Measurements from ENCODE around the gene SCGN.

The SCGN gene

GRCh38 chr6:25715794-25716193 lies 63.8 kb downstream of the SCGN start:
- Histone ChIP-seq H3K9ac (ENCODE audit: low read length) (no peak overlapping the region), H3K4me1 (ENCODE audit: control insufficient read depth, insufficient read depth, low read length) (no peaks in the 10 kb centered on the region), H3K27ac (ENCODE audit: low read depth, low read length) (no peak overlapping the region), H3K27me3 (ENCODE audit: control insufficient read depth, insufficient read depth, low read length) (no peaks in the 10 kb centered on the region), H3K36me3 (ENCODE audit: control insufficient read depth, insufficient read depth, low read length) (no peaks in the 10 kb centered on the region), H3K4me3 (ENCODE audit: low read length) (no peak overlapping the region)

GRCh38 chr6:25717866-25718740 lies 66.1 kb downstream of the SCGN start:
- no peak overlapping the region for H3K27ac ChIP-seq (ENCODE audit: low read depth, low read length)
- H3K4me1 ChIP-seq (ENCODE audit: control insufficient read depth, insufficient read depth, low read length): no peaks in the 10 kb centered on the region
- no peak overlapping the region for H3K9ac ChIP-seq (ENCODE audit: low read length)
- H3K4me3 ChIP-seq (ENCODE audit: low read length): no peak overlapping the region
- no peaks in the 10 kb centered on the region for H3K36me3 ChIP-seq (ENCODE audit: control insufficient read depth, insufficient read depth, low read length)
- H3K27me3 ChIP-seq (ENCODE audit: control insufficient read depth, insufficient read depth, low read length): no peaks in the 10 kb centered on the region

DNA sequence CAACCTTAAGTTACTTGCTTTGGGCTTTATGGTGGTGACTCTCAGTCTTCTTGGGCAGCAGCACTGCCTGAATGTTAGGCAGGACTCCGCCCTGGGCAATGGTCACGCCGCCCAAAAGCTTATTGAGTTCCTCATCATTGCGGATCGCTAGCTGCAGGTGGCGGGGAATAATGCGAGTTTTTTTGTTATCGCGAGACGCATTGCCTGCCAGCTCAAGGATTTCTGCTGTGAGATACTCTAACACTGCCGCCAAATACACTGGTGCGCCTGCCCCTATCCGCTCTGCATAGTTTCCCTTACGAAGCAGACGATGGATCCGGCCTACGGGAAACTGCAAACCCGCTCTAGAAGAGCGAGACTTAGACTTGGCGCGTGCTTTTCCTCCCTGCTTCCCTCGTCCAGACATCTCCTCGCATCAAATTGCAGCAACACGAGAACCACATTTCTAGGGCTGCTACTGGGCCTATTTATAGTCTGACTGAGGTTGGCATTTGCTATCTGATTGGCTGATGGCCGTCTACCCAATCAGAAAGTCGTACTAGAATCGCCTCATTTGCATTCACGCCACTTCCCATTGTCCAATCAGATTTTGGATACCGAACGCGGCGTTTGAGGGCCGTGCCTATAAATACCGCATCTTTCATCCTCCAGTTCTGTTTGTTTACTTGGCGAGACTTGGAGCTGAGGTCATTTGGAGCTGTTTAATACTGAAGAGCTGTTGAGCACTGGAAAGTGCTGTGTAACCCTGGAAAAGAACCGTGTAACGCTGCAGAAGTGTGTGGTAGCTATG lies 74.3 kb downstream of the SCGN start:
- H3K4me1 ChIP-seq (ENCODE audit: control insufficient read depth, insufficient read depth, low read length): no peaks in the 10 kb centered on the region
- H3K36me3 ChIP-seq (ENCODE audit: control insufficient read depth, insufficient read depth, low read length): no peaks in the 10 kb centered on the region
- no peaks in the 10 kb centered on the region for H3K27me3 ChIP-seq (ENCODE audit: control insufficient read depth, insufficient read depth, low read length)
- no peak overlapping the region for H3K9ac ChIP-seq (ENCODE audit: low read length)
- no peak overlapping the region for H3K27ac ChIP-seq (ENCODE audit: low read depth, low read length)
- no peak overlapping the region for H3K4me3 ChIP-seq (ENCODE audit: low read length)

GRCh38 chr6:25727028-25727427 lies 75.0 kb downstream of the SCGN start:
- Histone ChIP-seq H3K27me3 (ENCODE audit: control insufficient read depth, insufficient read depth, low read length) (no peaks in the 10 kb centered on the region), H3K4me1 (ENCODE audit: control insufficient read depth, insufficient read depth, low read length) (no peaks in the 10 kb centered on the region), H3K36me3 (ENCODE audit: control insufficient read depth, insufficient read depth, low read length) (no peaks in the 10 kb centered on the region), H3K27ac (ENCODE audit: low read depth, low read length) (no peak overlapping the region), H3K9ac (ENCODE audit: low read length) (no peak overlapping the region), H3K4me3 (ENCODE audit: low read length) (no peak overlapping the region)

- Histone ChIP-seq H3K9ac (ENCODE audit: low read length) (no peak overlapping the region), H3K27ac (ENCODE audit: low read depth, low read length) (no peak overlapping the region), H3K4me1 (ENCODE audit: control insufficient read depth, insufficient read depth, low read length) (no peaks in the 10 kb centered on the region), H3K27me3 (ENCODE audit: control insufficient read depth, insufficient read depth, low read length) (no peaks in the 10 kb centered on the region), H3K36me3 (ENCODE audit: control insufficient read depth, insufficient read depth, low read length) (no peaks in the 10 kb centered on the region), H3K4me3 (ENCODE audit: low read length) (no peak overlapping the region)
These were observed 78.9 kb downstream of the SCGN start for GRCh38 chr6:25730907-25731306.

GRCh38 chr6:25731721-25732120 lies 79.7 kb downstream of the SCGN start:
- no peak overlapping the region for H3K9ac ChIP-seq (ENCODE audit: low read length)
- no peaks in the 10 kb centered on the region for H3K4me1 ChIP-seq (ENCODE audit: control insufficient read depth, insufficient read depth, low read length)
- H3K27ac ChIP-seq (ENCODE audit: low read depth, low read length): no peak overlapping the region
- no peaks in the 10 kb centered on the region for H3K27me3 ChIP-seq (ENCODE audit: control insufficient read depth, insufficient read depth, low read length)
- H3K4me3 ChIP-seq (ENCODE audit: low read length): no peak overlapping the region
- no peaks in the 10 kb centered on the region for H3K36me3 ChIP-seq (ENCODE audit: control insufficient read depth, insufficient read depth, low read length)

GRCh38 chr6:25732468-25733198 lies 80.6 kb downstream of the SCGN start:
- Histone ChIP-seq H3K4me3 (ENCODE audit: low read length) (no peak overlapping the region), H3K27me3 (ENCODE audit: control insufficient read depth, insufficient read depth, low read length) (no peaks in the 10 kb centered on the region), H3K9ac (ENCODE audit: low read length) (no peak overlapping the region), H3K4me1 (ENCODE audit: control insufficient read depth, insufficient read depth, low read length) (no peaks in the 10 kb centered on the region), H3K27ac (ENCODE audit: low read depth, low read length) (no peak overlapping the region), H3K36me3 (ENCODE audit: control insufficient read depth, insufficient read depth, low read length) (no peaks in the 10 kb centered on the region)

DNA sequence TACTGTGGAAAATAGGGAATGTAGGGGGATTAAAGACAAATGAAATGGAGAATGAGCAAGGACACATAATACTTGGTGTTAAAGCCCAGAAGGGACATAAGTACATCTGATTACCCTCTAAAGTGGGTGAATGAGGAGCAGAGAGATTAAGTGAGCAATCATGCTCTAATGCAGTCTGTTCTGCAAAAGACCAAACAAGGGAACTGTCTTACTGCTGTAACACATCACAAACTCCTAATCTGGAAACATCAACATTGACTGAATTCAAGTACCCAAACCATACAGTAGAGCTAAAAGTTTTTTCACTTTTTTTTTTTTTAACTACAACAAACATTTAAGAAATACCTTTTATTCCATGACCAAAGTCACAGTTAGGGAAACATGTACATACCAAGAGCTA lies 83.2 kb downstream of the SCGN start:
- H3K36me3 ChIP-seq (ENCODE audit: control insufficient read depth, insufficient read depth, low read length): no peaks in the 10 kb centered on the region

GRCh38 chr6:25743868-25744267 lies 91.9 kb downstream of the SCGN start:
- Histone ChIP-seq H3K4me3 (ENCODE audit: low read length) (no peak overlapping the region), H3K27ac (ENCODE audit: low read depth, low read length) (no peak overlapping the region), H3K27me3 (ENCODE audit: control insufficient read depth, insufficient read depth, low read length) (no peaks in the 10 kb centered on the region), H3K9ac (ENCODE audit: low read length) (no peak overlapping the region), H3K4me1 (ENCODE audit: control insufficient read depth, insufficient read depth, low read length) (no peaks in the 10 kb centered on the region), H3K36me3 (ENCODE audit: control insufficient read depth, insufficient read depth, low read length) (no peaks in the 10 kb centered on the region)

More for the DNA sequence above, 83.2 kb downstream of the SCGN start:
- Histone ChIP-seq H3K27ac (ENCODE audit: low read depth, low read length) (no peak overlapping the region), H3K27me3 (ENCODE audit: control insufficient read depth, insufficient read depth, low read length) (no peaks in the 10 kb centered on the region), H3K9ac (ENCODE audit: low read length) (no peak overlapping the region), H3K4me3 (ENCODE audit: low read length) (no peak overlapping the region), H3K4me1 (ENCODE audit: control insufficient read depth, insufficient read depth, low read length) (no peaks in the 10 kb centered on the region)

GRCh38 chr6:25745836-25746235 lies 93.8 kb downstream of the SCGN start:
- H3K27ac ChIP-seq (ENCODE audit: low read depth, low read length): no peak overlapping the region
- no peaks in the 10 kb centered on the region for H3K36me3 ChIP-seq (ENCODE audit: control insufficient read depth, insufficient read depth, low read length)
- H3K27me3 ChIP-seq (ENCODE audit: control insufficient read depth, insufficient read depth, low read length): no peaks in the 10 kb centered on the region
- H3K4me1 ChIP-seq (ENCODE audit: control insufficient read depth, insufficient read depth, low read length): no peaks in the 10 kb centered on the region
- H3K4me3 ChIP-seq (ENCODE audit: low read length): no peak overlapping the region
- no peak overlapping the region for H3K9ac ChIP-seq (ENCODE audit: low read length)

DNA sequence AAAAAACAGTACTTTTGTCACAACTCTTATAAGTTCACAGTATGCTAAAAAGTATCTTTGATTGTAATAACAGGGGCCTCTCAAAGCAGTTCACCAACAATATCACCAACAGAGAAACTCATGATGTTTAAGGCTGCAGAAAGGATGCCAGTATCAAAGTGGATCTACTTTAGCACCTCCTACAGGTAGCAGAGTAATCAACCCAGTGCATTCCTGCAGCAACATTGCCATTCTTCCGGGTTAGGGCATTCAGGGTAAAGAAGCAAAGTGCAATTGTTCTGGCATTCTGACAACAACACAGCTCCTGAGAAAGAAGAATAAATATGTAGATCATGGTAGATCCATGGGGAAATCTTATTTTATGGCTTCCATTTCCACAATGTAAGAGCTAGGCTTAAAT lies 95.0 kb downstream of the SCGN start:
- no peaks in the 10 kb centered on the region for H3K4me1 ChIP-seq (ENCODE audit: control insufficient read depth, insufficient read depth, low read length)
- no peak overlapping the region for H3K4me3 ChIP-seq (ENCODE audit: low read length)
- H3K9ac ChIP-seq (ENCODE audit: low read length): no peak overlapping the region
- H3K27me3 ChIP-seq (ENCODE audit: control insufficient read depth, insufficient read depth, low read length): no peaks in the 10 kb centered on the region
- no peaks in the 10 kb centered on the region for H3K36me3 ChIP-seq (ENCODE audit: control insufficient read depth, insufficient read depth, low read length)
- no peak overlapping the region for H3K27ac ChIP-seq (ENCODE audit: low read depth, low read length)

DNA sequence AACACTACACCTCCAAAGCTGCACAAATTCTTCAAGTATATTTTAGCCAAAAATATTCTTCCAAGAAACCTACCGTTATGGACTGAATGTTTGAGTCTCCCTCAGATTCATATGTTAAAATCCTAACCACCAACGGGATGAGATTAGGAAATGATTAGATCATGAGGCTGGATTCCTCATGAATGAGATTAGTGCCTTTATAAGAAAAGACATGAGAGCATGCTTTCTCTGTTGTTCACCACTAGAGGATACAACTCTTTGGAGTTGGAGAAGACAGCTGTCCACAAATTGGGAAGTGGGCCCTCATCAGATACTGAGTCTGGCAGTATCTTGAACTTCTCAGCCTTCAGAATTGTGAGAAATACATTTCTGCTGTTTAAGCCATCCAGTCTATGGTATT lies 95.5 kb downstream of the SCGN start:
- Histone ChIP-seq H3K9ac (ENCODE audit: low read length) (no peak overlapping the region), H3K4me1 (ENCODE audit: control insufficient read depth, insufficient read depth, low read length) (no peaks in the 10 kb centered on the region), H3K27me3 (ENCODE audit: control insufficient read depth, insufficient read depth, low read length) (no peaks in the 10 kb centered on the region), H3K27ac (ENCODE audit: low read depth, low read length) (no peak overlapping the region), H3K36me3 (ENCODE audit: control insufficient read depth, insufficient read depth, low read length) (no peaks in the 10 kb centered on the region), H3K4me3 (ENCODE audit: low read length) (no peak overlapping the region)

All from rectal smooth muscle tissue (tissue), 1 donor.